Measurements from ENCODE around the gene LY6G5B. TPM values are rescaled to one million over a fixed set of nuclear protein-coding genes. Genes with fewer than 3 reads are reported as not detected.

The LY6G5B gene
- total RNA-seq, 2 donors from 2014 or later, result 21.3 to 26.9 TPM

DNA sequence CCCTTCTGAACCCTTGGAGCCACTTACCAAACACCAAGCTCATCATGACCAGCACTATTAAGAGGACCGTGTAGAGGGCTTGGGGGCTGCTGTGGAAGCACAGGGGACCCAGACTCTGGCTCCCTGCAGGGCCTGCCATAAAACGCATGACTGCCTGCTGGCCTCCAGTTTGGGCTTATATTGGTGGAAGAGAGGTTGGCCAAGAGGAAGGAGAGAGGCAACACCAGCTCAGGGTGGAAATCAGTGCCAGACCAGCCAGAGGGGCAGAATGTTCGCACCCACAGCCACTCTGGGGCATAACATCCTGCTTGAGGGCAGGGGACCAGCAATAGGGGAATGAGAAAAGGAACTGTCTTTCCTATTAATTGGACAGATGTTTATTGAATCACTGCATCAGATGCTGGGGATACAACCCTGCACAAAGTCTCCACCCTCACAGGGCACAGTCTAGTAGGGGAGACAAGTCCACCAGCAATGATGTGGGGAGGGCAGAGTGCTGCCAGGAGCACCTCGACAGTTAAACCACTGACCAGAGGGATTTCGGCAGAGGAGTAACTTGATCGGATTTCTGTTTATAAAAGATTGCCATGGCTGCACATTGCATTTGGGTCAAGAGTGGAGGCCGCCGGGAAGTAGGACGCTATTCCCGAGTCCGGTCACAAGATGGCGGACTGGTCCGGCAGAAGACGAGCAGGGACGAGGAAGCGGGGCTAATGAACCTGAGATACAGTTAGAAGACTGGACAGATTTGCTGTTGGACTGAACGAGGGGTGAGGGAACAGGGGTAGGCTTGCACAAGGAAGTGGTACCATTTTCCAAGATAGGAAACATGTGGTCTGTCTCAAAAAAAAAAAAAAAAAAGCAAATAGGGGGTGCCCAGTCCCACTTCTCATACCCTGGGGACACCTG, 10.7 kb downstream of the LY6G5B start, which contains the start of gene LY6G5C:
LY6G5C (minus strand) TSS at position 842 of the 909 bp plus-strand sequence; CDS start at position 148, 694 bp downstream.
- ATAC-seq (replicated peaks in 1 of 2), result peak; percentile 66 to 74
- Mint-ChIP-seq H3K4me1 (ENCODE audit: low read depth) (peaks cover 23% of the 10 kb centered on the region), H3K4me3 (peak within 1 kb of the TSS; percentile 83 to 91), H3K36me3 (ENCODE audit: insufficient read depth in 2 of 2) (peaks cover 0 to 3% of the 10 kb centered on the region in 2 donors), H3K27me3 (ENCODE audit: low read depth) (no peaks in the 10 kb centered on the region), H3K27ac (peak within 1 kb of the TSS; percentile 61), H3K9me3 (no peaks in the 10 kb centered on the region)
- peak; percentile 67 to 72 for DNase-seq

DNA sequence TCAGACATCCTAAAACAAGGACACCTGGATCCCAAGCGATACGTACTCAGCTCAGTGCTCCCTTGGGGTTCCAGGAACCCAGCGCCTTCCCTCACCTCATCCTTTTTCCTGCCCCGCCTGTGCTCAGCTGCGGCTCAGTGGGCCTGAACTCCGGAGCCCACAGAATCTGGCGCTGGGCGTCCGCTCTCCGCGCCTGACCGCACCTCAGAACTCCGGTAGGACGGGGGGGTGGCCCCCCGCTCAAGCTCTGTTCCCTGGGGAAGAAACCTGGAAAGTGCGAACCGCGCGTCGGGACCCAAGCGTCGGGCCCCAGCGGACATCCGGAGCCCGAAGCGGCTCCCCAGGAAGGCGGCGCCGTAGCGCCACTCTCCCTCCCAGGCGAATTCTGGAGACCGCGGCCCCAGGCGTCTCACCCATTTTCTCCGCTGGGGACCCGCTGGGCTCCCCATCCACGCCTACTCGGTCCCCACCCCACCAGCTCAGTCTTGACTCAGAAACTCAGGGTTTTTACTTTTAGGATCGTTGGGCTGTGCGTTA, 11.4 kb downstream of the LY6G5B start:
- DNase-seq (peak; percentile 59 to 65), ATAC-seq (replicated peaks in 1 of 2) (peak; percentile 73 to 74)
- Mint-ChIP-seq H3K36me3 (ENCODE audit: insufficient read depth in 2 of 2) (peaks cover 0 to 6% of the 10 kb centered on the region in 2 donors), H3K27ac (no peak overlapping the region), H3K9me3 (no peaks in the 10 kb centered on the region), H3K27me3 (ENCODE audit: low read depth) (no peaks in the 10 kb centered on the region), H3K4me3 (peak overlapping the region; percentile 83 to 91), H3K4me1 (ENCODE audit: low read depth) (peaks cover 23% of the 10 kb centered on the region)

DNA sequence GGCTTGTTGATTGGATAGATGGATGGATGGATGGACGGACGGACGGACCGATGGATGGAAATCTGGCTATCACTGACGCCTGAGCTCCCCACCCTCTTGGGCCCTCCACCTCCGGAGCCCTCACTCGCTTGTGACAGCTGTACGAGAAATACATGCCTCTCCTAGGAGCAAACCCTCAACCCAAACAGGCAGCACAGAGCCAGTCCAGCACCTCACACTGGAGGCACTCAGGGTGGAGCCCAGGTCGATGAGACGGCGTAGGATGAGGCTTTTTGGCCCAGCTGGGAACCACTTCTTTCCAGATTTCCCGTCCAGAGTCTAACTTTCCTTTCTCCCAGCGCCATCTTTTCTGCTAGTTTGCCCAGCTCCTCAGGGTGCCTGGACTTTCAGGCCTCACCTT, 13.8 kb downstream of the LY6G5B start:
- ATAC-seq (replicated peaks in 1 of 2) (no peak), DNase-seq (no peak)
- H3K4me1 Mint-ChIP-seq (ENCODE audit: low read depth), result peaks cover 23% of the 10 kb centered on the region
- peaks cover 0 to 8% of the 10 kb centered on the region in 2 donors for H3K36me3 Mint-ChIP-seq (ENCODE audit: insufficient read depth in 2 of 2)
- no peaks in the 10 kb centered on the region for H3K27me3 Mint-ChIP-seq (ENCODE audit: low read depth)
- H3K4me3 Mint-ChIP-seq, result no peak overlapping the region
- no peak overlapping the region for H3K27ac Mint-ChIP-seq
- H3K9me3 Mint-ChIP-seq, result no peaks in the 10 kb centered on the region

- H3K36me3 Mint-ChIP-seq (ENCODE audit: insufficient read depth in 2 of 2), result peaks cover 0 to 10% of the 10 kb centered on the region in 2 donors
- peak overlapping the region; percentile 6 for H3K27ac Mint-ChIP-seq
- H3K9me3 Mint-ChIP-seq, result no peaks in the 10 kb centered on the region
Measured at GRCh38 chr6:31686483-31686882, 16.7 kb downstream of the LY6G5B start.

DNA sequence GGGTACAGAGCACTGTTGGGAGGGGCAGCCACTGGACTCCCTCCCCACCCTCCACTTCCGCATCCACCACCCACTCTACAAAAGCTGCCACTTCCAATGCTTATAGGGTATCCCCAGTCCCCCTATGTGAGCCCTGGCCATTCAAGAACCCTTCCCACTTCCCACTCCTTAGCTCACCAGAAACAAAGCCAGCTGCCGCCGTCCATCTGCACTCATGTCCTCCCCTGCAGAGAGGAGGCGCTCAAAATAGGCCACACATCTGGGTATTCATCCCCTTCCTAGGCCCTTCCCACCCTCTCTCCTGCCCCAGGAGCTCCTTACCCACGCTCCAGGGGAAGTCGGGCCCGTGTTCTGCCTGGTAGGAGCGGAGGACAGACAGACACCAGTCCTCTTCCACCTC, 17.5 kb downstream of the LY6G5B start:
- Mint-ChIP-seq H3K27me3 (ENCODE audit: low read depth) (no peaks in the 10 kb centered on the region), H3K9me3 (no peaks in the 10 kb centered on the region), H3K4me1 (ENCODE audit: low read depth) (peaks cover 10% of the 10 kb centered on the region), H3K36me3 (ENCODE audit: insufficient read depth in 2 of 2) (peaks cover 0 to 10% of the 10 kb centered on the region in 2 donors), H3K4me3 (no peak overlapping the region), H3K27ac (no peak overlapping the region)
- DNase-seq (no peak), ATAC-seq (replicated peaks in 1 of 2) (no peak)

More at GRCh38 chr6:31686483-31686882, 16.7 kb downstream of the LY6G5B start:
- no peak overlapping the region for H3K4me3 Mint-ChIP-seq
- H3K4me1 Mint-ChIP-seq (ENCODE audit: low read depth), result peaks cover 18% of the 10 kb centered on the region
- no peaks in the 10 kb centered on the region for H3K27me3 Mint-ChIP-seq (ENCODE audit: low read depth)
- ATAC-seq (replicated peaks in 1 of 2), result no peak
- no peak for DNase-seq

GRCh38 chr6:31687860-31688693, 18.3 kb downstream of the LY6G5B start:
- Mint-ChIP-seq H3K27me3 (ENCODE audit: low read depth) (no peaks in the 10 kb centered on the region), H3K27ac (no peak overlapping the region), H3K36me3 (ENCODE audit: insufficient read depth in 2 of 2) (peaks cover 0 to 10% of the 10 kb centered on the region in 2 donors), H3K9me3 (no peaks in the 10 kb centered on the region), H3K4me3 (no peak overlapping the region), H3K4me1 (ENCODE audit: low read depth) (peaks cover 10% of the 10 kb centered on the region)
- ATAC-seq (replicated peaks in 1 of 2) (no peak), DNase-seq (no peak)

GRCh38 chr6:31689249-31690110, 19.7 kb downstream of the LY6G5B start:
- Mint-ChIP-seq H3K27me3 (ENCODE audit: low read depth) (no peaks in the 10 kb centered on the region), H3K4me1 (ENCODE audit: low read depth) (peaks cover 10% of the 10 kb centered on the region), H3K36me3 (ENCODE audit: insufficient read depth in 2 of 2) (peaks cover 0 to 8% of the 10 kb centered on the region in 2 donors), H3K4me3 (no peak overlapping the region), H3K27ac (peak overlapping the region; percentile 29), H3K9me3 (no peaks in the 10 kb centered on the region)
- peak in 1 of 2 donors; percentile 18 for DNase-seq
- ATAC-seq (replicated peaks in 1 of 2), result no peak

DNA sequence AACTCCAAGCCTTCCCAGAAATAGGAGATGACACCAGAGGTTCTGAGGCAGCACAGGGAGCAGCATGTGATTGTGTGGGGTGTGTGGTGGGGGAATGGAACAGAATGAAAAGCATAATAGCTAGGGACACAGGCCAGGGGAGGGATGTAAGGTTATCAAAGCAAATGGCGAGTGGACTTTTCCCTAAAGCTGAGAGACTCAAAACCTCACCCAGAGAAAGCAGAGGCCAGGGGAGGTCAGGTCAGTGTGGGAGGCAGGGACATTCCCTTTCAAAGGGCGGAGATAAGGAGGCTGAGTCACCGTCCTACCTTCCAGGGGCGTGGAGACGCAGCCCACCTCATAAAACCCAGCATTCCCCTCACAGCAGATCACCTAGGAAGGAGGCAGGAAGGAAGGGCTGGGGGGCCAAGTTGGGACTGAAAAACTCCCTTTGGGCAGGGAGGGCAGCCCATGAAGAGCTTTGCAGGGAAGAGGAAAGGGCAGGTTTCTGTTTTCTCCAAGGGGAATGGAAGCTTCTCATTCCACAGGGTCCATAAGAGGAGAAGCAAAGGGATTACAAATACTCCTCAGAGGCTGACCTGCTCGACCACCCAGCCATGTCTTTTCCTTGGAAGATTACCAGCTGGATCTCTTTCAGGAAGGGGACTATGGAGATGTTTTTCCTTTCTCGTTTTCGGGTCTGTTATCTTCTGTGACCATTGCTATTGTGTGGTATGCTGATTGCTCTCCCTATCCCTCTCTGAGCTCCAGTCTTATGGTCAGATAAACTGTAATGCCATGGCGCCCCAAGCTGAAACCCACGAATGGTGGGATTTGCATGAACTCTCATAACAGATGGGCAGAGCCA, 20.7 kb downstream of the LY6G5B start:
- DNase-seq (no peak), ATAC-seq (replicated peaks in 1 of 2) (no peak)
- Mint-ChIP-seq H3K36me3 (ENCODE audit: insufficient read depth in 2 of 2) (peaks cover 0 to 8% of the 10 kb centered on the region in 2 donors), H3K27ac (peak overlapping the region; percentile 29), H3K9me3 (no peaks in the 10 kb centered on the region), H3K4me1 (ENCODE audit: low read depth) (peaks cover 10% of the 10 kb centered on the region), H3K27me3 (ENCODE audit: low read depth) (no peaks in the 10 kb centered on the region), H3K4me3 (no peak overlapping the region)

DNA sequence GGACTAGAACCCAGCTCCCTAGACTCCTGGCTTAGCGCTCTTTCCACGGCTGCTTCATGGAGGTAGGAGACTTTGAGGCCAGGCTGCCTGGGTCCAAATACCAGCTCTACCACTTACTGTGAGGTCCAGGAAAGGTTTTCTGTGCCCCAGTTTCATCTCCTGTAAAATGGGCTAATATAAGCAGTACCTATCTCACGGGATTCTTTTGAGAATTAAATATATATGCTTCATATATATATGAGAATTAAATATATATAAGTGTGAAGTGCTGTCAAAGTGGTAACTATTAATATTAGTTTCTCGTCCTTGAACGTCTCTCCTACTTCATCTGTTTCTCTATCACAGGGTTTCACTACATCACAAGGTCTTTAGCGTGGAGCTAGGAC, 21.3 kb downstream of the LY6G5B start:
- Mint-ChIP-seq H3K36me3 (ENCODE audit: insufficient read depth in 2 of 2) (peaks cover 0 to 6% of the 10 kb centered on the region in 2 donors), H3K4me3 (no peak overlapping the region), H3K4me1 (ENCODE audit: low read depth) (peaks cover 10% of the 10 kb centered on the region), H3K27me3 (ENCODE audit: low read depth) (no peaks in the 10 kb centered on the region), H3K27ac (no peak overlapping the region), H3K9me3 (no peaks in the 10 kb centered on the region)
- DNase-seq (no peak), ATAC-seq (replicated peaks in 1 of 2) (no peak)

- peaks cover 2 to 5% of the 10 kb centered on the region in 2 donors for H3K36me3 Mint-ChIP-seq (ENCODE audit: insufficient read depth in 2 of 2)
- DNase-seq (no peak), ATAC-seq (replicated peaks in 1 of 2) (no peak)
- no peak overlapping the region for H3K27ac Mint-ChIP-seq
- H3K4me3 Mint-ChIP-seq, result no peak overlapping the region
- H3K4me1 Mint-ChIP-seq (ENCODE audit: low read depth), result peaks cover 10% of the 10 kb centered on the region
- H3K27me3 Mint-ChIP-seq (ENCODE audit: low read depth), result no peaks in the 10 kb centered on the region
- H3K9me3 Mint-ChIP-seq, result no peaks in the 10 kb centered on the region
Measured at GRCh38 chr6:31691564-31692108, 21.9 kb downstream of the LY6G5B start.

GRCh38 chr6:31692353-31692752, 22.6 kb downstream of the LY6G5B start:
- ATAC-seq (replicated peaks in 1 of 2) (no peak), DNase-seq (no peak)
- H3K27me3 Mint-ChIP-seq (ENCODE audit: low read depth), result no peaks in the 10 kb centered on the region
- peaks cover 2 to 5% of the 10 kb centered on the region in 2 donors for H3K36me3 Mint-ChIP-seq (ENCODE audit: insufficient read depth in 2 of 2)
- H3K4me1 Mint-ChIP-seq (ENCODE audit: low read depth), result peaks cover 12% of the 10 kb centered on the region
- H3K9me3 Mint-ChIP-seq, result no peaks in the 10 kb centered on the region
- no peak overlapping the region for H3K4me3 Mint-ChIP-seq
- no peak overlapping the region for H3K27ac Mint-ChIP-seq

All from activated T-cell treated with anti-CD3 and anti-CD28 coated beads, Interleukin-2, amount 50 U/mL, for 72 hours (primary cell).